GM12874 (cell line): Measurements from ENCODE around the gene KREMEN1.
A peak's percentile ranks its signal among the peaks of the same experiment; 100 is the strongest.

Source experiments
- TF ChIP-seq, protein P1 (sequence below): IDR thresholded peaks from 2 replicates; pipeline ENCODE4 v1.5.1; 2011; ENCODE audit warnings: low read depth, mild to moderate bottlenecking, control low read depth, low read length, moderate library complexity; ENCODE audit not compliant: insufficient read depth

KREMEN1 gene

DNA sequence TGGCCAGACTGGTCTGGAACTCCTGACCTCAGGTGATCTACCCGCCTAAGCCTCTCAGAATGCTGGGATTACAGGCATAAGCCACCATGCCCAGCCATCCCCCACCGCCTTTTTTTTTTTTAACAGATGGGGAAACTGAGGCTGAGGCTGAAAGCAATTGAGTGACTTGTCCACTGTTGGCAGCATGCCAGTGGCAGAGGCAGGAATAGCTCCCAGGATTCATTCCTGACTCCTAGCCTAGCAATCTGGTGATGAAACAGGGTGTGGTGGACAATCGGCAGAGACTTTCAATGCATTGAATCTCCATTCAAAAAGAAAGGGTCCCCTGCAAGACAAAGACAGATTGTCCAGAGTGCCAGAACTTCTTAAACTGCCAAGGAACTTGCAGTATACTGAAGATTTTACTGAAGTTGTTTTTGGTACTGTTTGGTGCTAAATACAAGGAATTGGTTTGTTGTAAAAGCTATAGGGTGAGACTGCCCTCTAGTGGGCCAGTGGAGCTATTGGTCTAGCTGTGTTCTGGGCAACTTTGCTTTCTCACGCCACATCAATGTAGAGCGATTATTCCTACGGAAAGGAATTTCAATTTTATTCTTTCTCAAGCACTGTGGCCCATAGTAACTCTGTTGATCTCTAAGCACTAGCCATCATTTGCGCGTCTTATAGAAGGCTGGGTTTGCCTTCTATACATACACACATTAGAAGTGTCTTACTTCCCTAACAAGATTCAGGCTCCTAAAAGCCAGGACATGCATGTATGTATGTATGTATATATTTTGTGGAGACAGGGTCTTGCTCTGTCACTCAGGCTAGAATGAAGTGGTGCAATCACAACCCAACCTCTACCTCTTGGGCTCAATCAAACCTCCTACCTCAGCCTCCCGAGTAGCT is 32.2 kb upstream of the KREMEN1 start:
- TF ChIP-seq, protein P1, sequence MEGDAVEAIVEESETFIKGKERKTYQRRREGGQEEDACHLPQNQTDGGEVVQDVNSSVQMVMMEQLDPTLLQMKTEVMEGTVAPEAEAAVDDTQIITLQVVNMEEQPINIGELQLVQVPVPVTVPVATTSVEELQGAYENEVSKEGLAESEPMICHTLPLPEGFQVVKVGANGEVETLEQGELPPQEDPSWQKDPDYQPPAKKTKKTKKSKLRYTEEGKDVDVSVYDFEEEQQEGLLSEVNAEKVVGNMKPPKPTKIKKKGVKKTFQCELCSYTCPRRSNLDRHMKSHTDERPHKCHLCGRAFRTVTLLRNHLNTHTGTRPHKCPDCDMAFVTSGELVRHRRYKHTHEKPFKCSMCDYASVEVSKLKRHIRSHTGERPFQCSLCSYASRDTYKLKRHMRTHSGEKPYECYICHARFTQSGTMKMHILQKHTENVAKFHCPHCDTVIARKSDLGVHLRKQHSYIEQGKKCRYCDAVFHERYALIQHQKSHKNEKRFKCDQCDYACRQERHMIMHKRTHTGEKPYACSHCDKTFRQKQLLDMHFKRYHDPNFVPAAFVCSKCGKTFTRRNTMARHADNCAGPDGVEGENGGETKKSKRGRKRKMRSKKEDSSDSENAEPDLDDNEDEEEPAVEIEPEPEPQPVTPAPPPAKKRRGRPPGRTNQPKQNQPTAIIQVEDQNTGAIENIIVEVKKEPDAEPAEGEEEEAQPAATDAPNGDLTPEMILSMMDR = peak; percentile 86

- TF ChIP-seq, protein P1 = no peak
Measured at GRCh38 chr22:29041408-29041807, 31.4 kb upstream of the KREMEN1 start.

GRCh38 chr22:29043906-29044575 is 28.8 kb upstream of the KREMEN1 start:
- TF ChIP-seq, protein P1 = no peak

DNA sequence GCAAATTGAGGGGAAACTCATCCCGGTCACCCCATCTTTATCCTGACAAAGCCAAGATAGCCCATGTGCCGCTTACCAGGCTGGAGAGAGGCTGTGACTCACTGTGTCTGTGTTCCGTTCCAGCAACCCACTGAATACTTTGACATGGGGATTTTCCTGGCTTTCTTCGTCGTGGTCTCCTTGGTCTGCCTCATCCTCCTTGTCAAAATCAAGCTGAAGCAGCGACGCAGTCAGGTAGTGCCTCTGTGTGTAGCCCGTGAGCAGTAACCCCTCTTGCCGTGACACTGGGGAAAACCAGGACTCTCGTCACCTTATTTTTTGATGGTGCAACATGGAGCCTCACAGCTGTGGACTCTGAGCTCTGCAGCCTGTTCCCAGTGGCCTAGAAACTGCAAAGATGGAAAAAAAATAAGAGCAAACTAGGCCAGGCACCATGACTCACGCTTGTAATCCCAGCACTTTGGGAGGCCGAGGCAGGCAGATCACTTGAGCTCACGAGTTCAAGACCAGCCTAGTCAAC is 28.1 kb upstream of the KREMEN1 start:
- TF ChIP-seq, protein P1 = no peak

DNA sequence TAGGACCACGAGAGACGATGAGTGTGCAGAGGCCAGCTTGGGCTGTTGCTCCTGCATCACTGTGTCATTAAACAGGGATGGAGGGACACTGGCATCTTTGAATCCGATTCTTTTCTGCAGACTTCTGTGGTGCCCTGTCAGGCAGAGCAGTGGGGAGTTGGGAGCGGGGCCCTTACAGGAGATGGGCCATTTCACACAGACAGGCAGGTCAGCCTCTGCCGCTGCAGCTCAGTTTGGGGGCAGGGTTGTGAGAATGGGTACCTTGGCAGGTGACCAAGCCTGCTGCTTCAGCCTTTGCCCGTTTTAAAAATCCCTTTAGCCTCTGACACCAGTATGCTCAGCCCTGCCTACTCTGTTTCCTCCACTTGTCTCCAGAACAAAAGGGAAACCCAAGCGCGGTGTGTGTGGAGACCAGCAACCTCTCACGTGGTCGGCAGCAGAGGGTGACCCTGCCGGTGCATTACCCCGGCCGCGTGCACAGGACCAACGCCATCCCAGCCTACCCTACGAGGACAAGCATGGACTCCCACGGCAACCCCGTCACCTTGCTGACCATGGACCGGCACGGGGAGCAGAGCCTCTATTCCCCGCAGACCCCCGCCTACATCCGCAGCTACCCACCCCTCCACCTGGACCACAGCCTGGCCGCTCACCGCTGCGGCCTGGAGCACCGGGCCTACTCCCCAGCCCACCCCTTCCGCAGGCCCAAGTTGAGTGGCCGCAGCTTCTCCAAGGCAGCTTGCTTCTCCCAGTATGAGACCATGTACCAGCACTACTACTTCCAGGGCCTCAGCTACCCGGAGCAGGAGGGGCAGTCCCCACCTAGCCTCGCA is 23.8 kb upstream of the KREMEN1 start:
- TF ChIP-seq, protein P1 = no peak

DNA sequence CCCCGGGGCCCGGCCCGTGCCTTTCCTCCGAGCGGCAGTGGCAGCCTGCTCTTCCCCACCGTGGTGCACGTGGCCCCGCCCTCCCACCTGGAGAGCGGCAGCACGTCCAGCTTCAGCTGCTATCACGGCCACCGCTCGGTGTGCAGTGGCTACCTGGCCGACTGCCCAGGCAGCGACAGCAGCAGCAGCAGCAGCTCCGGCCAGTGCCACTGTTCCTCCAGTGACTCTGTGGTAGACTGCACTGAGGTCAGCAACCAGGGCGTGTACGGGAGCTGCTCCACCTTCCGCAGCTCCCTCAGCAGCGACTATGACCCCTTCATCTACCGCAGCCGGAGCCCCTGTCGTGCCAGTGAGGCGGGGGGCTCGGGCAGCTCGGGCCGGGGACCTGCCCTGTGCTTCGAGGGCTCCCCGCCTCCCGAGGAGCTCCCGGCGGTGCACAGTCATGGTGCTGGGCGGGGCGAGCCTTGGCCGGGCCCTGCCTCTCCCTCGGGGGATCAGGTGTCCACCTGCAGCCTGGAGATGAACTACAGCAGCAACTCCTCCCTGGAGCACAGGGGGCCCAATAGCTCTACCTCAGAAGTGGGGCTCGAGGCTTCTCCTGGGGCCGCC is 23.1 kb upstream of the KREMEN1 start:
- TF ChIP-seq, protein P1 = no peak
